ENCODE results near the gene ABCA7.

GRCh38 chr19:1053176-1054101 is 13.5 kb downstream of the ABCA7 start:
- TF ChIP-seq CTCF (IDR thresholded peaks at IDR 0.05; ENCODE audit: low read depth, low read length, poor library complexity, severe bottlenecking) (no peak), EZH2phosphoT487 (IDR thresholded peaks at IDR 0.05; ENCODE audit: borderline replicate concordance, low read length) (no peak)

Data from DOHH2 (cell line).